Natural killer cell (primary cell): Measurements from ENCODE around the gene ACAN. TPM values are rescaled to one million over a fixed set of nuclear protein-coding genes. Genes with fewer than 3 reads are reported as not detected.

Source experiments
- ATAC-seq, 3 donors: fragments of 150-1000 bp in 2 of 3; fragments of 200-7000 bp in 1 of 3; cut with Tn5 transposase; 1 replicate in 1 of 3; 2 replicates in 2 of 3; pipeline ENCODE4 v1.10.0; 2021; ENCODE audit warnings: mild to moderate bottlenecking in 2 of 3, moderate library complexity in 2 of 3
- DNase-seq, 2 donors: peaks; one replicate each; pipeline versions ENCODE4 v3.0.0 to v3.0.0-alpha.2; 2013 to 2021; ENCODE audit warnings: mixed read lengths in 1 of 2
- H3K27ac ChIP-seq: one replicate; pipeline ENCODE4 v1.5.1; 2013; ENCODE audit warnings: mild to moderate bottlenecking, low read length
- H3K27me3 ChIP-seq: one replicate; pipeline ENCODE4 v1.6.1; 2013; ENCODE audit warnings: low read length; ENCODE audit not compliant: control insufficient read depth, insufficient read depth
- H3K36me3 ChIP-seq: one replicate; pipeline ENCODE4 v1.6.1; 2013; ENCODE audit warnings: low read length; ENCODE audit not compliant: control insufficient read depth, insufficient read depth
- H3K4me1 ChIP-seq: one replicate; pipeline ENCODE4 v1.6.1; 2013; ENCODE audit warnings: low read length; ENCODE audit not compliant: control insufficient read depth, insufficient read depth
- H3K4me3 ChIP-seq: one replicate; pipeline ENCODE4 v1.5.1; 2013; ENCODE audit warnings: low read length
- H3K9me3 ChIP-seq: one replicate; pipeline ENCODE4 v1.6.1; 2013; ENCODE audit warnings: low read length; ENCODE audit not compliant: control insufficient read depth, insufficient read depth
- H3K27ac Mint-ChIP-seq, 2 donors: one replicate each; pipeline ENCODE4 v1.8.0; 2022; ENCODE audit warnings: mild to moderate bottlenecking in 2 of 2, mixed read lengths in 2 of 2, moderate library complexity in 1 of 2
- H3K27me3 Mint-ChIP-seq, 2 donors: one replicate each; pipeline ENCODE4 v1.8.0; 2022; ENCODE audit warnings: low read depth in 2 of 2, mixed read lengths in 2 of 2
- H3K36me3 Mint-ChIP-seq: one replicate; pipeline ENCODE4 v1.8.0; 2022; ENCODE audit warnings: mixed read lengths
- H3K4me1 Mint-ChIP-seq, 2 donors: one replicate each; pipeline ENCODE4 v1.8.0; 2022; ENCODE audit warnings: mixed read lengths in 2 of 2
- H3K4me3 Mint-ChIP-seq: one replicate; pipeline ENCODE4 v1.8.0; 2022; ENCODE audit warnings: mild to moderate bottlenecking, moderate library complexity, mixed read lengths
- H3K9me3 Mint-ChIP-seq, 2 donors: one replicate each; pipeline ENCODE4 v1.8.0; 2022; ENCODE audit warnings: mixed read lengths in 2 of 2
- WGBS: methylation state at CpG from one replicate; pipeline ENCODE4 v1.1.7; 2013; ENCODE audit warnings: missing lambda C conversion rate; ENCODE audit not compliant: insufficient coverage; 5-methylcytosine and 5-hydroxymethylcytosine counted together
- intact Hi-C: fragments of 100-400 bp; cut with micrococcal nuclease; formaldehyde crosslinking; loops from one replicate; pipeline ENCODE4 v1.14.2; 2022
- total RNA-seq, 4 donors: library from RNA; stranded (reverse); fragments of 120-200 nt in 1 of 4; gene quantifications; one replicate each; pipeline versions ENCODE4 v1.2.3 to v1.2.4, GENCODE V29; 2013 to 2022
- TF ChIP-seq, protein P1 (sequence below): fragments of 200-600 bp; IDR thresholded peaks from one replicate; pipeline ENCODE4 v1.8.0; 2022; ENCODE audit warnings: antibody characterized with exemption

ACAN gene
- total RNA-seq, 3 donors from 2014 or later (not counting 1 experiment from before 2014, with no cell fraction given): not detected

- H3K4me3 Mint-ChIP-seq: no peak overlapping the region
- TF ChIP-seq, protein P1, sequence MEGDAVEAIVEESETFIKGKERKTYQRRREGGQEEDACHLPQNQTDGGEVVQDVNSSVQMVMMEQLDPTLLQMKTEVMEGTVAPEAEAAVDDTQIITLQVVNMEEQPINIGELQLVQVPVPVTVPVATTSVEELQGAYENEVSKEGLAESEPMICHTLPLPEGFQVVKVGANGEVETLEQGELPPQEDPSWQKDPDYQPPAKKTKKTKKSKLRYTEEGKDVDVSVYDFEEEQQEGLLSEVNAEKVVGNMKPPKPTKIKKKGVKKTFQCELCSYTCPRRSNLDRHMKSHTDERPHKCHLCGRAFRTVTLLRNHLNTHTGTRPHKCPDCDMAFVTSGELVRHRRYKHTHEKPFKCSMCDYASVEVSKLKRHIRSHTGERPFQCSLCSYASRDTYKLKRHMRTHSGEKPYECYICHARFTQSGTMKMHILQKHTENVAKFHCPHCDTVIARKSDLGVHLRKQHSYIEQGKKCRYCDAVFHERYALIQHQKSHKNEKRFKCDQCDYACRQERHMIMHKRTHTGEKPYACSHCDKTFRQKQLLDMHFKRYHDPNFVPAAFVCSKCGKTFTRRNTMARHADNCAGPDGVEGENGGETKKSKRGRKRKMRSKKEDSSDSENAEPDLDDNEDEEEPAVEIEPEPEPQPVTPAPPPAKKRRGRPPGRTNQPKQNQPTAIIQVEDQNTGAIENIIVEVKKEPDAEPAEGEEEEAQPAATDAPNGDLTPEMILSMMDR: no peak
- Histone ChIP-seq H3K4me3 (no peak overlapping the region), H3K9me3 (no peaks in the 10 kb centered on the region), H3K4me1 (no peaks in the 10 kb centered on the region), H3K36me3 (no peaks in the 10 kb centered on the region), H3K27me3 (no peaks in the 10 kb centered on the region), H3K27ac (no peak overlapping the region)
- 88% methylated on average over 12 of the region's 15 CpGs for WGBS
- H3K9me3 Mint-ChIP-seq: no peaks in the 10 kb centered on the region
- H3K4me1 Mint-ChIP-seq: no peaks in the 10 kb centered on the region
- DNase-seq (no peak), ATAC-seq (no peak)
- intact Hi-C loops: no loop called here
- H3K36me3 Mint-ChIP-seq: no peaks in the 10 kb centered on the region
- no peak overlapping the region for H3K27ac Mint-ChIP-seq
- H3K27me3 Mint-ChIP-seq: no peaks in the 10 kb centered on the region
Measured at GRCh38 chr15:88874275-88874674, 71.0 kb downstream of the ACAN start.

DNA sequence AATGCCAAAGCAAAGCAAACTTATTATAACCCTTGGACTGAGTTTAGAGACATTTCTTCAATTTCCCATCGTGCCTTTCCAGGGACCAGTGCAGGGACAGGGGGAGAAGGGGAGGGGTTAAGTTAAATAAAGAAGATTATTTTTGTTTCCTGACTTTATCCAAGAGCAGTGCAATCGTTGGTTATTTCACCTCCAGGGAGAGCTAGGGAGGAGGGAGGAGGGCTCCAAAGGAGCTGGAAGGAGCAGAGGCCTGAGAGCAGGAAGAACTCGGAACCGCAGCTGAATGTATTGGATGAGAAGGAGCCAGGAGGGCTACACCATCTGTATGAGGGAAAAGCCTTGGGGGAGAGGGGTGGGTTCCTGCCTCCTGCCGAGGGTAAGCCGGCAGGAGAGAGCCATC, 71.4 kb downstream of the ACAN start:
- H3K27ac Mint-ChIP-seq: no peak overlapping the region
- 83% methylated on average over 6 of the region's 6 CpGs for WGBS
- Histone ChIP-seq H3K36me3 (no peaks in the 10 kb centered on the region), H3K4me1 (no peaks in the 10 kb centered on the region), H3K4me3 (no peak overlapping the region), H3K9me3 (no peaks in the 10 kb centered on the region), H3K27ac (no peak overlapping the region), H3K27me3 (no peaks in the 10 kb centered on the region)
- no peak overlapping the region for H3K4me3 Mint-ChIP-seq
- DNase-seq: no peak
- H3K4me1 Mint-ChIP-seq: no peaks in the 10 kb centered on the region
- no peaks in the 10 kb centered on the region for H3K36me3 Mint-ChIP-seq
- H3K9me3 Mint-ChIP-seq: no peaks in the 10 kb centered on the region
- ATAC-seq: no peak
- no peaks in the 10 kb centered on the region for H3K27me3 Mint-ChIP-seq
- TF ChIP-seq, protein P1: no peak
- intact Hi-C loops: no loop called here

GRCh38 chr15:88876573-88876972, 73.3 kb downstream of the ACAN start:
- 94% methylated on average over 10 of the region's 10 CpGs for WGBS

DNA sequence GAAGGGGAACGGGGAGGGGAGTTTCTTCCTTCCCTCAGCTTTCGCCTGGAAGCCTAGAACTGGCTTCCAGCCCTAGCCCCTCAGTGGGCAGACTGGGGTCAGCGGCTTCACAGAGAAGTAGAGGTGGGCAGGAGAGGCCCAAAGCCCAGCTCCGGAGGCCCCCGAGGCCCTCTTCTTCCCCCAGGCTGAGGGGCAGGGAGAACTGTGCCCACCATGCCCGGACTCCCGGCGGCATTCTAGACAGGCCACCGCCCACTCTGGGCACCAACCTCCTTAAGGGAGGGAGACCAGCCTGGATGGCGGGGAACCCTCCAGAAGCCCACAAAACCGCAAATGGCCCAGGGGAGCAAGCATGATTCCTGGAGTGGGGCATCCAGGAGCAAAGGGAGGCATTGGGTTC, 74.2 kb downstream of the ACAN start:
- H3K9me3 ChIP-seq: no peaks in the 10 kb centered on the region
- H3K27me3 ChIP-seq: no peaks in the 10 kb centered on the region
- TF ChIP-seq, protein P1: no peak
- H3K4me3 ChIP-seq: no peak overlapping the region
- intact Hi-C loops: no loop called here
- H3K4me1 ChIP-seq: no peaks in the 10 kb centered on the region
- Mint-ChIP-seq H3K4me1 (no peaks in the 10 kb centered on the region), H3K27ac (no peak overlapping the region), H3K4me3 (no peak overlapping the region), H3K27me3 (peaks cover 0 to 3% of the 10 kb centered on the region in 2 donors), H3K9me3 (no peaks in the 10 kb centered on the region), H3K36me3 (no peaks in the 10 kb centered on the region)
- H3K27ac ChIP-seq: no peak overlapping the region
- no peaks in the 10 kb centered on the region for H3K36me3 ChIP-seq
- 91% methylated on average over 11 of the region's 11 CpGs for WGBS
- no peak for DNase-seq
- ATAC-seq: no peak

More at GRCh38 chr15:88876573-88876972, 73.3 kb downstream of the ACAN start:
- no peaks in the 10 kb centered on the region for H3K36me3 Mint-ChIP-seq
- Histone ChIP-seq H3K9me3 (no peaks in the 10 kb centered on the region), H3K4me1 (no peaks in the 10 kb centered on the region), H3K27me3 (no peaks in the 10 kb centered on the region), H3K27ac (no peak overlapping the region), H3K4me3 (no peak overlapping the region), H3K36me3 (no peaks in the 10 kb centered on the region)
- H3K9me3 Mint-ChIP-seq: no peaks in the 10 kb centered on the region
- H3K27ac Mint-ChIP-seq: no peak overlapping the region
- no peaks in the 10 kb centered on the region for H3K4me1 Mint-ChIP-seq
- intact Hi-C loops: no loop called here
- TF ChIP-seq, protein P1: no peak
- H3K27me3 Mint-ChIP-seq: no peaks in the 10 kb centered on the region
- ATAC-seq (no peak), DNase-seq (no peak)
- no peak overlapping the region for H3K4me3 Mint-ChIP-seq
